Transverse colon (tissue), 4 donors: ENCODE results near the gene EFCAB14.

Experiments
- CTCF ChIP-seq, 5 experiments: fragments of 200-600 bp in 3 of 5; fragments of 450-650 bp in 2 of 5; sonication (generic) in 3 of 5; IDR thresholded peaks; 1 replicate in 2 of 5; 2 replicates in 3 of 5; pipeline ENCODE4 v1.5.1; 2016 to 2017; ENCODE audit warnings: antibody characterized with exemption in 5 of 5, inconsistent platforms in 3 of 5, mild to moderate bottlenecking in 2 of 5, moderate library complexity in 1 of 5
- EP300 ChIP-seq: sonication (generic); formaldehyde crosslinking; IDR thresholded peaks from one replicate; pipeline ENCODE4 v1.6.1; 2017; ENCODE audit warnings: antibody characterized with exemption, low read depth
- POLR2A ChIP-seq: fragments of 450-650 bp; IDR thresholded peaks from one replicate; pipeline ENCODE4 v1.6.1; 2016; ENCODE audit warnings: antibody characterized with exemption, mild to moderate bottlenecking, moderate library complexity
- POLR2AphosphoS5 ChIP-seq, 3 donors: sonication (generic); formaldehyde crosslinking; IDR thresholded peaks; one replicate each; pipeline ENCODE4 v1.6.1; 2016; ENCODE audit warnings: antibody characterized with exemption in 3 of 3

- no peak for TF ChIP-seq CTCF (IDR thresholded peaks at IDR 0.05)
- no peak for TF ChIP-seq POLR2A
- no peak for TF ChIP-seq POLR2AphosphoS5 (IDR thresholded peaks at IDR 0.05)
- TF ChIP-seq EP300: no peak
Observed at GRCh38 chr1:46635205-46635604, 83.7 kb downstream of the EFCAB14 start.
